Sigmoid colon (tissue), 3 donors: Measurements from ENCODE around the gene MTOR.

Experiments
- CTCF ChIP-seq, 4 experiments: fragments of 450-650 bp in 3 of 4; fragments of 200-600 bp in 1 of 4; IDR thresholded peaks; one replicate each; pipeline ENCODE4 v1.5.1; 2016 to 2019; ENCODE audit warnings: antibody characterized with exemption in 4 of 4, mild to moderate bottlenecking in 3 of 4, moderate library complexity in 2 of 4
- POLR2A ChIP-seq, 2 donors: fragments of 450-650 bp; IDR thresholded peaks; one replicate each; pipeline ENCODE4 v1.6.1; 2016; ENCODE audit warnings: antibody characterized with exemption in 2 of 2, mild to moderate bottlenecking in 2 of 2, moderate library complexity in 2 of 2

GRCh38 chr1:11285883-11286734, 23.8 kb upstream of the MTOR start:
- TF ChIP-seq CTCF (IDR thresholded peaks at IDR 0.05) (no peak), POLR2A (IDR thresholded peaks at IDR 0.05) (no peak)
